Mammary epithelial cell (primary cell): ENCODE data around the gene CNGA2.

Experiments
- CTCF ChIP-seq, 2 donors: IDR thresholded peaks in 1 of 2; conservative IDR thresholded peaks in 1 of 2; 2 replicates each; pipeline ENCODE4 v1.5.1; 2011 to 2012; ENCODE audit warnings: inconsistent platforms in 2 of 2, low read length in 2 of 2, mild to moderate bottlenecking in 2 of 2, control low read depth in 1 of 2, low read depth in 1 of 2; ENCODE audit not compliant: insufficient read depth in 1 of 2; ENCODE audit errors: extremely low read depth in 1 of 2
- EZH2 ChIP-seq: IDR thresholded peaks from 2 replicates; pipeline ENCODE4 v1.6.1; 2012; ENCODE audit warnings: low read length, inconsistent platforms, borderline replicate concordance

GRCh38 chrX:151753313-151754046, 18.9 kb downstream of the CNGA2 start:
- TF ChIP-seq CTCF (conservative IDR thresholded peaks at IDR 0.05 in 1 of 2, IDR thresholded peaks at IDR 0.05 in 1 of 2; ENCODE audit: extremely low read depth in 1 of 2, insufficient read depth in 1 of 2, low read depth in 1 of 2, low read length in 2 of 2) (peak; percentile 71 to 88), EZH2 (no peak)
